Right cardiac atrium (tissue), 5 donors: ENCODE results near the gene CAMP. TPM values are rescaled to one million over a fixed set of nuclear protein-coding genes. Genes with fewer than 3 reads are reported as not detected.
A peak's percentile ranks its signal among the peaks of the same experiment; 100 is the strongest.

Source experiments
- ATAC-seq, 2 donors: fragments of 200-7000 bp; cut with Tn5 transposase; one replicate each; pipeline versions ENCODE4 v1.8.0 to v1.9.1; 2020; ENCODE audit warnings: moderate library complexity in 2 of 2, mild to moderate bottlenecking in 1 of 2
- DNase-seq, 3 donors: peaks; one replicate each; pipeline ENCODE4 v3.0.0-alpha.2; 2020
- H3K27ac ChIP-seq: one replicate; pipeline ENCODE4 v1.5.1; 2013; ENCODE audit warnings: mild to moderate bottlenecking, low read length, control low read depth, moderate library complexity
- H3K27me3 ChIP-seq: one replicate; pipeline ENCODE4 v1.6.1; 2013; ENCODE audit not compliant: control insufficient read depth, insufficient read depth
- H3K4me1 ChIP-seq: one replicate; pipeline ENCODE4 v1.6.1; 2013; ENCODE audit warnings: low read length; ENCODE audit not compliant: control insufficient read depth, insufficient read depth
- H3K4me3 ChIP-seq: one replicate; pipeline ENCODE4 v1.5.1; 2013; ENCODE audit warnings: low read length, control low read depth
- H3K9me3 ChIP-seq: one replicate; pipeline ENCODE4 v1.6.1; 2013; ENCODE audit warnings: low read length; ENCODE audit not compliant: control insufficient read depth
- WGBS: extraction: QIAGEN DNeasy Blood & Tissue Kit; methylation state at CpG from one replicate; pipeline ENCODE4 v1.1.7; 2013; 5-methylcytosine and 5-hydroxymethylcytosine counted together
- intact Hi-C, 4 donors: fragments of 100-400 bp; cut with DNase I; formaldehyde crosslinking; loops; one replicate each; pipeline versions ENCODE4 v1.11.0 to v1.14.0; 2022 to 2023
- polyA plus RNA-seq: library from polyadenylated mRNA; stranded (reverse); fragments of 200-250 nt; gene quantifications from one replicate; pipeline ENCODE4 v1.2.3, GENCODE V29; 2013
- total RNA-seq, 4 donors: library from RNA; stranded (reverse); fragmentation: NEBNext Ultra II Directional; extraction: Animal tissue kit (Norgen Biotek cat#: 25700); gene quantifications; one replicate each; pipeline ENCODE4 v1.2.1, GENCODE V29; 2021
- donor health status: healthy with polysubstance abuse.
- donor health status: DM: no; HTN: yes; CAD: no.
- donor health status: DM: no; HTN: no; CAD: no.
- donor health status: DM: no; HTN: yes; CAD: no; lungs with severe emphysema.
- donor health status: DM: yes; HTN: yes; CAD: no.

Gene CAMP
- total and polyA plus RNA-seq, 5 donors = 0.50 to 2.1 (median 0.91) TPM

DNA sequence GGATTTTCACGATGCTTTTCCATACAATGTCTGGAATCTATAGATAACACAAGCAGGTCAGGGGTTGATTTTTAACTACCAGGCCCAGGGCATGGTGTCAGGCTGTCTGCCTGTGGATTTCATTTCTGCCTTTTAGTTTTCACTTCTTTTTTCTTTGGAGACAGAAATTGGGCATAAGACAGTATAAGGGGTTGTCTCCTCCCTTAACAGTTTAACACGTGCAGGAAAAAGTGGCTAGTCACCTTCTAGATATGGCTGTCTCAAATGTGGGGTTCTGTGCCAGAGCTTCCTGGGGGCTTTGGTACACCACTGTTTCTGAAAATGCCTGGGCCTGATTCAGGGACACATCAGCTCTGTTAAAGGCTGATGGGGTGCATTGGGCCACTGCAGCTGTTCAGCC, 10.2 kb downstream of the CAMP start:
- Histone ChIP-seq H3K27me3 (no peaks in the 10 kb centered on the region), H3K4me1 (no peaks in the 10 kb centered on the region), H3K4me3 (no peak overlapping the region), H3K27ac (no peak overlapping the region), H3K9me3 (no peaks in the 10 kb centered on the region)
- WGBS = 86% methylated on average over 2 of the region's 2 CpGs
- ATAC-seq = no peak
- intact Hi-C loops = no loop called here
- DNase-seq = no peak

DNA sequence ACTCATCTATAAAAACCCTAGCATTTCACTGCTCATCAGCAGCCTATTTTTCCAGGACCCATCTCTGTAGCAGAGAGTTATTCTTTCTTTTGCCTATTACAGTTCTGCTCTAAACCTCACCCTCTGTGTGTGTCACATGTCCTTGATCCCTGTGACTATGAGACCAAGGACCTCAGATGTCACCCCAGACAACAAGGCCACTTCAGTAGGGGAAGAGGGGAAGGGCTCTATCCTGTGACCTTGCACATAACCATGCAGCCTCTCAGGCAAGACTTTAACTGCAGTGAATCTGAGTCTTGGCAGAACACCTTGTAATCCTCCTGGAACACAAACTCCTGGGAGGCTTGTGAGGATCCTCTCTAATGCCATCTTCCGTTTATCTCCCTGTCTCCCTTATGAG, 13.2 kb downstream of the CAMP start:
- no peak for ATAC-seq
- Histone ChIP-seq H3K27ac (no peak overlapping the region), H3K4me3 (no peak overlapping the region), H3K9me3 (no peaks in the 10 kb centered on the region), H3K27me3 (no peaks in the 10 kb centered on the region), H3K4me1 (peaks cover 2% of the 10 kb centered on the region)
- 68% methylated on average over 1 of the region's 1 CpG for WGBS
- intact Hi-C loops = no loop called here
- no peak for DNase-seq

DNA sequence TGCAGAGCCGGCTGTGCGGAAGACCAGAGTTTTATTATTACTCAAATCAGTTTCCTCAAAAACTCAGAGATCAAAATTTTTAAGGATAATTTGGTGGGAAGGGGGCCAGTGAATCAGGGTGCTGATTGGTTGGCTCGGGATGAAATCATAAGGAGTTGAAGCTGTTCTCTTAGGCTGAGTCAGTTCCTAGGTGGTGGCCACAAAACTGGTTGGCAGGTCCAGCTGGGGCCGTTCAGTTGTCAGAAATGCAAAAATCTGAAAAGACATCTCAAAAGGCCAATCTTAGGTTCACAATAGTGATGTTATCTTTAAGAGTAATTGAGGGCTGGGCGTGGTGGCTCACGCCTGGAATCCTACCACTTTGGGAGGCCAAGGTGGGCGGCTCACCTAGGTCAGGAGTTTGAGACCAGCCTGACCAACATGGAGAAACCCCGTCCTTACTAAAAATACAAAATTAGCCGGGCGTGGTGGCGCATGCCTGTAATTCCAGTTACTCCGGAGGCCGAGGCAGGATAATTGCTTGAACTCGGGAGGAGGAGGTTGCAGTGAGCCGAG, 15.3 kb downstream of the CAMP start:
- no peak overlapping the region for H3K27ac ChIP-seq
- H3K4me3 ChIP-seq = no peak overlapping the region
- no peak for DNase-seq
- 91% methylated on average over 15 of the region's 15 CpGs for WGBS
- intact Hi-C loops = no loop called here
- H3K27me3 ChIP-seq = no peaks in the 10 kb centered on the region
- H3K4me1 ChIP-seq = peaks cover 5% of the 10 kb centered on the region
- H3K9me3 ChIP-seq = no peaks in the 10 kb centered on the region
- ATAC-seq = no peak

DNA sequence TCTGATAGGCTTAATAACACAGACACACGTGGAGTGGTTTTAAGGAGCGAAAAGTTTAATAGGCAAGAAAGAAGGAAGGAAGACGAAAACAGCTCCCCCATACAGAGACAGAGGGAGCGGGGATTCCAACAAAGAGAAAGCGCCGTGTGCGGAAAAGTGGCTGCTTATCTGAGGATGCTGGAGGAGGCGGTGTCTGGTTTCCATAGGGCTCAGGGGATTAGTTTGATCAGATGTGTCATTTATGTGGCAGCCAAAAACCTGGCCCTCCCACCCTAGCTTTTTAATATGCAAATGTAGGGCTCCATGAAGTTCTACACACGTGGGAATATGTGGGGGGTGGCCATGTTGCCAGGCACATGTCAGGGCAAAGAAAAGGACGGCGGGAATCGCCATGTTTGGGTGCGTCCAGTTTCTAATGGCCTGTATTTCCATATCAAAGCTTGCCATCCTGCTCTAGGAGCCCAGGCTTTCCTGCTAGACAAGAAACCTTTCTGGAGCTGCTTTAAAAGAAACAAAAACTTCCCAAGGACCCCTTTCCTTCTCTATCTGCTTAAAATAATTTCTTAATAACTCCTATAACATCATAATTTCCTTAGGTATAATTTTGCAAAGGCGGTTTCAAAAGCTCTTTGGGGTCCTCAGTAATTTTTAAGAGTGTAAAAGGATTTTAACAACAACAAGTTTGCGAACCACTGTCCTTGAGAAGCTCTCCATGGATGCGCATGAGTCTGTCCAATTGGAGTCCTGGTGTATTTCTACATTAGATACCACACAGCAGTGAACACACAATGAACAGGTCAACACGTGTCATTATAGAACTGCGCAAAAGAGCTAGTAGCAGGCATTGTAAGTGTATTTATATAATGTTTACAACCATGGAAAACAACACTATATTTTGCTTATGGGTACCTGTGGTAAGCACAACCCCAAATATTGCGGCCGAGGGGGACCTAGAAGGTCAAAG, 17.0 kb downstream of the CAMP start:
- intact Hi-C loops = no loop called here
- Histone ChIP-seq H3K27ac (peak overlapping the region; percentile 89), H3K4me3 (peak overlapping the region; percentile 56), H3K9me3 (no peaks in the 10 kb centered on the region), H3K27me3 (no peaks in the 10 kb centered on the region), H3K4me1 (peaks cover 5% of the 10 kb centered on the region)
- 60% methylated on average over 20 of the region's 20 CpGs for WGBS
- ATAC-seq (peak in 1 of 2 donors; percentile 43), DNase-seq (peak in 1 of 3 donors; percentile 61)

DNA sequence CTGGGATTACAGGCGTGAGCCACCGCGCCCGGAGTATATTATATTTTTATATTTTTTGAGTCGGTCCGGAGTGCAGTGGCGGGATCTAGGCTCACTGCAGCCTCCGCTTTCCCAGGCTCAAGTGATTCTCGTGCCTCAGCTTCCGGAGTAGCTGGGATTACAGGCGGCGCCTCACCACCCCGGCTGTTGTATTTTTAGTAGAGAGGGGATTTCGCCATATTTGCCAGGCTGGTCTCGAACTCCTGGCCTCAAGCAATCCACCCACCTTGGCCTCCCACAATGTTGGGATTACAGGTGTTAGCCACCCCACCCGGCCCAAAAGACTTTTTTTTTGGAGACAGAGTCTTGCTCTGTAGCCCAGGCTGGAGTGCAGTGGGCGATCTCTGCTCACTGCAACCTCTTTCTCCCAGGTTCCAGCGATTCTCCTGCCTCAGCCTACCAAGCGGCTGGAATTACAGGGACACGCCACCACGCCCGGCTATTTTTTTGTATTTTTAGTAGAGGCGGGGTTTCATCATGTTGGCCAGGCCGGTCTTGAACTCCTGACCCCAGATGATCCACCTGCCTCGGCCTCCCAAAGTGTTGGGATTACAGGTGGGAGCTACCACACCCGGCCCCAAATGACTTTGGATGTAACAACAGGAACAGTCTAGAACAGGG, 18.6 kb downstream of the CAMP start:
- peak overlapping the region; percentile 56 for H3K4me3 ChIP-seq
- intact Hi-C loops = no loop called here
- DNase-seq (peak in 1 of 3 donors; percentile 57), ATAC-seq (peak; percentile 2 to 42)
- 50% methylated on average over 26 of the region's 26 CpGs for WGBS
- no peaks in the 10 kb centered on the region for H3K9me3 ChIP-seq
- H3K27me3 ChIP-seq = no peaks in the 10 kb centered on the region
- peaks cover 5% of the 10 kb centered on the region for H3K4me1 ChIP-seq
- H3K27ac ChIP-seq = no peak overlapping the region

DNA sequence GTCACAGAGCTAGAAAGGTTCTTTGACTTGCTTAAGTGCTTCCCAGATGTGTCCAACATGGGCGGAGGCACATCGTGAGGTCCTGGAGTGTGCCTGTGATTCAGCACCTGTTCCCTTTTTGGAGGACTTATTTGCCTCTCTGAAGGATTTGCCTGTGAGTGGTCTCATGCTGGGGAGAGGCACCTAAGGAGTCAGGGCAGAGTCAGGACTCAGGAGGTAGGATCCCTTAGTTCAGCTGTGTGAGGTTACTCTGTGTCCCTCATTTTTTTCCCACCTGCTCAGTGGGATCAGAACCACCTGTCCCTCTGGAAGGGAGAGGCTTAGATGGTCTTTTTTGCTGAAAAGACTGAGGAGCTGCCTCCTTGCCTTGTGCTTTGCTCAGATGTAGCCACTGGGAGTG, 20.6 kb downstream of the CAMP start:
- WGBS = 95% methylated on average over 2 of the region's 2 CpGs
- ATAC-seq (no peak), DNase-seq (no peak)
- Histone ChIP-seq H3K27me3 (no peaks in the 10 kb centered on the region), H3K4me1 (peaks cover 5% of the 10 kb centered on the region), H3K4me3 (no peak overlapping the region), H3K9me3 (no peaks in the 10 kb centered on the region), H3K27ac (no peak overlapping the region)
- intact Hi-C loops = no loop called here

DNA sequence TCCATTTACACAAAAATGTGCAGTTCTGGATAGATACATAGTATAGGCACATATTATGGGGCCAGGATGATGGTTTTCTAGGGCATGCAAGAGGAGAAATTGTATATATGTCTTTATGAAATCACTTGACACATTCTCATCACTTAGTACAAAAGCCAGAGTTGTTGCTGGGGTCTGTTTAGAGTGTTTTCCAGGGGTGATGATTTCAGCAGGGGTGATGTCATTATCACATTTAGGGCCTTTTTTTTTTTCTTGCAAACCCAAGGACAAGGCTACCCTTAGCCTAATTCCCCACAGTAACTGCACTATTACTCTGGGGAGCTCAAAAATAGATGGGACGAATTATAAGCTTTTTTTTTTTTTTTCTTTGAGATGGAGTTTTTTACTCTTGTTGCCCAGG, 21.2 kb downstream of the CAMP start:
- Histone ChIP-seq H3K9me3 (no peaks in the 10 kb centered on the region), H3K4me3 (no peak overlapping the region), H3K27me3 (no peaks in the 10 kb centered on the region), H3K27ac (no peak overlapping the region), H3K4me1 (peaks cover 5% of the 10 kb centered on the region)
- 82% methylated on average over 1 of the region's 1 CpG for WGBS
- DNase-seq = no peak
- intact Hi-C loops = no loop called here
- ATAC-seq = no peak

DNA sequence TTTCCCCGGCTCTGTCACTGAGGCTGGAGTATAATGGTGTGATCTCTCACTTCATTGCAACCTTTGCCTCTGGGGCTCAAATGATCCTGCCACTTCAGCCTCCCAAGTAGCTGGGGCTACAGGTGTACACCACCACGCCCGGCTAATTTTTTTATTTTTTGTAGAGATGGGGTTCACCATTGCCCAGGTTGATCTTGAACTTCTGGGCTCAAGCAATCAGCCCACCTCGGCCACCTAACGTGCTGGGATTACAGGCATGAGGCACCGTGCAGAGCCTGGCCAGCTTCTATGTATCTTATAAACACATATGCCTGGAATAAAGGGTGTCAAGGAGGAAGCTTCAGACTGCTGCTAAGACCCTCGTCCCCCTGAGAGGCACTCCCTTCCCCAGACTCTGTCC, 21.8 kb downstream of the CAMP start:
- intact Hi-C loops = no loop called here
- H3K4me1 ChIP-seq = peaks cover 4% of the 10 kb centered on the region
- H3K27me3 ChIP-seq = no peaks in the 10 kb centered on the region
- DNase-seq = no peak
- no peak overlapping the region for H3K4me3 ChIP-seq
- 87% methylated on average over 7 of the region's 7 CpGs for WGBS
- ATAC-seq = no peak
- no peaks in the 10 kb centered on the region for H3K9me3 ChIP-seq
- no peak overlapping the region for H3K27ac ChIP-seq

DNA sequence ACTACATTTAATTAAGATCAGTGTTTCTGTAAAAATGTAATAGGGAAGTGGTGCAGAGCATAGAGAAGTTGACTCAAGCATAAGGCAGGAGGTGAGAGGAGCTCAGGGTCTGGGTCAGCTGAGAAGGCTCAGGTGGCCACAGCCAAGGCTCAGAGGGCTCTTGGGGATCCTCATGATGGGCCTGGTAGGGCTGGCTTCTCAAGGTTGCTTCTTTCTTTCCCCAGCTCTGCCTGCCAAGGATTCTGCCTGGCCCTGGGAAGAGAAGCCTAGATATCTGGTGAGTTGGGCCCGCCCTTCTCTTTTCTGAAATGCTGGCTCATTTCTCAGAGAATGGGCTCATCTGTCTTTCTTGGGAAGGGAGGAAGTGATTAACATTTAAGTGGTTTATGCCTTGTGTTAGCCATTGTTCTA, 24.1 kb downstream of the CAMP start:
- whole genome bisulfite sequencing = 55% methylated on average over 1 of the region's 1 CpG
- Histone ChIP-seq H3K4me1 (no peaks in the 10 kb centered on the region), H3K9me3 (no peaks in the 10 kb centered on the region), H3K4me3 (no peak overlapping the region), H3K27me3 (no peaks in the 10 kb centered on the region), H3K27ac (no peak overlapping the region)
- intact Hi-C loops = no loop called here
- DNase-seq = no peak
- peak; percentile 68 to 80 for ATAC-seq

DNA sequence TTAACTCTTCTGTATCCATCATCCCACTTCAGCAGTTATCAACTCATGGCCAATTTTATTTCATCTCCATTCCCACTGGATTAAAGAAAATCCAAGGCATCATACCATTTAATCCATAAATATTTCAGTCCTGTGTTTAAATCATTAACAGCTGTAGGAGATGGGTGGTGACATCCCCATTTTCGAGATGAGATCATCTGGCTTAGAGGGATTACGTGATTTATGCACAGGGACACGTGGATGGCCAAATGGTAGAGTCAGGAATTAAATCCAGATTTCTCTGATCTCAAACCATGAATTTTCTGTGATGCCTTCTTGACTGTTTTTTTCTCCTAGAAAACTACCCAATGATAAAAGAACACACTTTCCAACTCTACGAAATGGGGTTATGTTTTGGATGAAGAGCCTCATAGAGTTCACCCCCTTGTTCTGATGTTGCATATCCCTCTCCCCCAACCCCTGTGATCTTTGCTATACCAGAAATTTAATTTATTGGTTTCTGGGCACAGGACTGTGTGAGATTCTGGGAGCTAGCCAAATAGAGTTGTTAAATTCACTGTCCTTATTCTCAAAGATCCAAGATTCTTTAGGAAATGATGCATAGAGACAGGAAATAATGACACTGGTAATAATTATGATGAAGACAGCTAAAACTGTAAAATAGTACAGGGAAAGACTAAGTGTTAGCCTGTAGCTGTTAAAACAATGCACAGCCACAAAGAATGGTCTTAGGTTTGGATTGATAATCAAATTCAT, 25.0 kb downstream of the CAMP start:
- Histone ChIP-seq H3K9me3 (no peaks in the 10 kb centered on the region), H3K4me1 (no peaks in the 10 kb centered on the region), H3K4me3 (no peak overlapping the region), H3K27ac (no peak overlapping the region), H3K27me3 (no peaks in the 10 kb centered on the region)
- ATAC-seq = no peak
- DNase-seq = no peak
- intact Hi-C loops = no loop called here
- WGBS = 80% methylated on average over 4 of the region's 4 CpGs
